ENCODE data around the gene BCL2L15. TPM values are rescaled to one million over a fixed set of nuclear protein-coding genes. Genes with fewer than 3 reads are reported as not detected.

The BCL2L15 gene
- total RNA-seq, 1 donor from 2014 or later, result 1.8 TPM

- no peaks in the 10 kb centered on the region for H3K9me3 Mint-ChIP-seq (ENCODE audit: unreplicated experiment)
- no peak for DNase-seq
- H3K27ac Mint-ChIP-seq (ENCODE audit: unreplicated experiment), result no peak overlapping the region
- H3K4me3 Mint-ChIP-seq (ENCODE audit: unreplicated experiment), result no peak overlapping the region
- H3K36me3 Mint-ChIP-seq (ENCODE audit: unreplicated experiment), result no peaks in the 10 kb centered on the region
- H3K27me3 Mint-ChIP-seq (ENCODE audit: unreplicated experiment), result peaks cover 4% of the 10 kb centered on the region
- H3K4me1 Mint-ChIP-seq (ENCODE audit: low read depth, unreplicated experiment), result peaks cover under 1% of the 10 kb centered on the region
- TF ChIP-seq CTCF (IDR thresholded peaks at IDR 0.05; ENCODE audit: partially characterized antibody, unreplicated experiment), result no peak
These were observed 30.9 kb upstream of the BCL2L15 start for GRCh38 chr1:113918243-113918642.

GRCh38 chr1:113917400-113918082, 30.2 kb upstream of the BCL2L15 start:
- H3K27ac Mint-ChIP-seq (ENCODE audit: unreplicated experiment), result no peak overlapping the region
- TF ChIP-seq CTCF (IDR thresholded peaks at IDR 0.05; ENCODE audit: partially characterized antibody, unreplicated experiment), result no peak

DNA sequence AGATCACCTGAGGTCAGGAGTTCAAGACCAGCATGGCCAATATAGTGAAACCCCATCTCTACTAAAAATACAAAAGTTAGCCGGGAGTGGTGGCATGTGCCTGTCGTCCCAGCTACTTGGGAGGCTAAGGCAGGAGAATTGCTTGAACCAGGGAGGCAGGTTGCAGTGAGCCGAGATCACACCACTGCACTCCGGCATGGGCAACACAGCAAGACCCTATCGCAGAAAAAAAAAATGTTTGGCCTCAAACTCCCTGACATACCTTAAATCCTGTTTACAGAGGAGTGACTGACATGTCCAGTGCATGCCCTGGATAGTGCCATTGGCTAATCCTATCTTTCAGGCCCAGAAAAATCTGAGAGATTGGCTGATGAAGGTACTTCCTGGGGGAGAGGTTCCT, 29.6 kb upstream of the BCL2L15 start:
- no peaks in the 10 kb centered on the region for H3K9me3 Mint-ChIP-seq (ENCODE audit: unreplicated experiment)
- peaks cover 8% of the 10 kb centered on the region for H3K4me1 Mint-ChIP-seq (ENCODE audit: low read depth, unreplicated experiment)
- TF ChIP-seq CTCF (IDR thresholded peaks at IDR 0.05; ENCODE audit: partially characterized antibody, unreplicated experiment), result no peak
- H3K36me3 Mint-ChIP-seq (ENCODE audit: unreplicated experiment), result no peaks in the 10 kb centered on the region
- no peak for DNase-seq
- H3K27me3 Mint-ChIP-seq (ENCODE audit: unreplicated experiment), result peaks cover 3% of the 10 kb centered on the region
- H3K27ac Mint-ChIP-seq (ENCODE audit: unreplicated experiment), result no peak overlapping the region
- H3K4me3 Mint-ChIP-seq (ENCODE audit: unreplicated experiment), result no peak overlapping the region

More at GRCh38 chr1:113917400-113918082, 30.2 kb upstream of the BCL2L15 start:
- peaks cover 8% of the 10 kb centered on the region for H3K4me1 Mint-ChIP-seq (ENCODE audit: low read depth, unreplicated experiment)
- DNase-seq, result no peak
- H3K36me3 Mint-ChIP-seq (ENCODE audit: unreplicated experiment), result no peaks in the 10 kb centered on the region
- H3K9me3 Mint-ChIP-seq (ENCODE audit: unreplicated experiment), result no peaks in the 10 kb centered on the region
- no peak overlapping the region for H3K4me3 Mint-ChIP-seq (ENCODE audit: unreplicated experiment)
- H3K27me3 Mint-ChIP-seq (ENCODE audit: unreplicated experiment), result peaks cover 3% of the 10 kb centered on the region

GRCh38 chr1:113913887-113914664, 26.7 kb upstream of the BCL2L15 start:
- H3K27ac Mint-ChIP-seq (ENCODE audit: unreplicated experiment), result no peak overlapping the region
- no peak for TF ChIP-seq CTCF (IDR thresholded peaks at IDR 0.05; ENCODE audit: partially characterized antibody, unreplicated experiment)
- DNase-seq, result no peak
- H3K9me3 Mint-ChIP-seq (ENCODE audit: unreplicated experiment), result no peaks in the 10 kb centered on the region
- H3K27me3 Mint-ChIP-seq (ENCODE audit: unreplicated experiment), result peaks cover 3% of the 10 kb centered on the region
- H3K4me1 Mint-ChIP-seq (ENCODE audit: low read depth, unreplicated experiment), result peaks cover 8% of the 10 kb centered on the region
- no peaks in the 10 kb centered on the region for H3K36me3 Mint-ChIP-seq (ENCODE audit: unreplicated experiment)
- H3K4me3 Mint-ChIP-seq (ENCODE audit: unreplicated experiment), result no peak overlapping the region

DNA sequence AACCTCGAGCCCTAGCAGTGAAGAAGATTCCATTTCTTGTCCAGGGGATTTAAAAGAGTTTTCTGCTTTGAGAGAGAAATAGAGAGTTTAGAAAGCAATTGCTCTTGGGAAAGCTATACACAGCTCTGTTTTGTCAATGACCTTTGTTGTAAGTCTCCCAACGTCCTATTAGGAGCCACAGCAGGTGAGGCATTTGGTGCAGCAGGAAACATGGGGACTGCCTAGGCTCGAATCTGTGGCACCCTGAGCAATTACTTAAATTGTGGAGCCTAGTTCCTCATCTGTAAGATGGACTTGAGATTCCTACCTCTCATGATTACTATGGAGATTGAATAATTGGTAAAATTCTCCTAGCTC, 25.9 kb upstream of the BCL2L15 start:
- Mint-ChIP-seq H3K4me3 (ENCODE audit: unreplicated experiment) (no peak overlapping the region), H3K36me3 (ENCODE audit: unreplicated experiment) (no peaks in the 10 kb centered on the region), H3K27ac (ENCODE audit: unreplicated experiment) (peak overlapping the region; percentile 19)

More for the DNA sequence above, 25.9 kb upstream of the BCL2L15 start:
- no peak for TF ChIP-seq CTCF (IDR thresholded peaks at IDR 0.05; ENCODE audit: partially characterized antibody, unreplicated experiment)
- Mint-ChIP-seq H3K27me3 (ENCODE audit: unreplicated experiment) (peaks cover 2% of the 10 kb centered on the region), H3K9me3 (ENCODE audit: unreplicated experiment) (no peaks in the 10 kb centered on the region), H3K4me1 (ENCODE audit: low read depth, unreplicated experiment) (peaks cover 8% of the 10 kb centered on the region)
- no peak for DNase-seq
